ENCODE measurements around the gene INSR.

INSR gene

GRCh38 chr19:7250951-7251350 lies 43.3 kb downstream of the INSR start:
- Histone ChIP-seq H3K4me3 (ENCODE audit: low read depth in 1 of 2, low read length in 2 of 2) (no peak overlapping the region), H3K4me2 (ENCODE audit: insufficient read depth, low read length) (no peak overlapping the region), H4K20me1 (ENCODE audit: insufficient read depth, low read length) (peaks cover 8% of the 10 kb centered on the region; the same call in 1 of the 2 replicates), H3K27me3 (ENCODE audit: insufficient read depth, low read length, poor library complexity) (no peaks in the 10 kb centered on the region), H3K9ac (ENCODE audit: low read depth, low read length) (no peak overlapping the region), H3K36me3 (ENCODE audit: insufficient read depth, low read length) (no peaks in the 10 kb centered on the region), H3K27ac (ENCODE audit: low read length) (no peak overlapping the region), H3K79me2 (ENCODE audit: insufficient read depth, low read length) (peaks cover 2% of the 10 kb centered on the region; the same call in 1 of the 2 replicates), H3K9me3 (ENCODE audit: insufficient read depth, low read length, severe bottlenecking) (no peaks in the 10 kb centered on the region), H3K4me1 (ENCODE audit: insufficient read depth, low read length) (no peaks in the 10 kb centered on the region), H2AFZ (ENCODE audit: low read depth, low read length) (no peak overlapping the region)
- TF ChIP-seq EZH2 (IDR thresholded peaks at IDR 0.05; ENCODE audit: borderline replicate concordance, low read depth, low read length, severe bottlenecking) = no peak
- TF ChIP-seq CTCF (IDR thresholded peaks at IDR 0.05; ENCODE audit: borderline replicate concordance, extremely low read depth, low read length, poor library complexity, severe bottlenecking) = no peak
- DNase-seq = no peak
- ATAC-seq (ENCODE audit: insufficient read depth, low read depth) = no peak

GRCh38 chr19:7250057-7250596 lies 44.1 kb downstream of the INSR start:
- no peaks in the 10 kb centered on the region for H3K4me1 ChIP-seq (ENCODE audit: insufficient read depth, low read length)
- no peaks in the 10 kb centered on the region for H3K36me3 ChIP-seq (ENCODE audit: insufficient read depth, low read length)
- H3K27ac ChIP-seq (ENCODE audit: low read length) = no peak overlapping the region
- H3K4me2 ChIP-seq (ENCODE audit: insufficient read depth, low read length) = no peak overlapping the region
- H3K4me3 ChIP-seq (ENCODE audit: low read depth in 1 of 2, low read length in 2 of 2) = no peak overlapping the region
- TF ChIP-seq EZH2 (IDR thresholded peaks at IDR 0.05; ENCODE audit: borderline replicate concordance, low read depth, low read length, severe bottlenecking) (no peak), CTCF (IDR thresholded peaks at IDR 0.05; ENCODE audit: borderline replicate concordance, extremely low read depth, low read length, poor library complexity, severe bottlenecking) (no peak)
- no peaks in the 10 kb centered on the region for H3K27me3 ChIP-seq (ENCODE audit: insufficient read depth, low read length, poor library complexity)
- H2AFZ ChIP-seq (ENCODE audit: low read depth, low read length) = no peak overlapping the region
- peaks cover 2% of the 10 kb centered on the region; the same call in 1 of the 2 replicates for H3K79me2 ChIP-seq (ENCODE audit: insufficient read depth, low read length)
- no peak for DNase-seq
- H3K9me3 ChIP-seq (ENCODE audit: insufficient read depth, low read length, severe bottlenecking) = no peaks in the 10 kb centered on the region
- H4K20me1 ChIP-seq (ENCODE audit: insufficient read depth, low read length) = peaks cover 8% of the 10 kb centered on the region; the same call in 1 of the 2 replicates
- H3K9ac ChIP-seq (ENCODE audit: low read depth, low read length) = no peak overlapping the region
- no peak for ATAC-seq (ENCODE audit: insufficient read depth, low read depth)

- TF ChIP-seq CTCF (IDR thresholded peaks at IDR 0.05; ENCODE audit: borderline replicate concordance, extremely low read depth, low read length, poor library complexity, severe bottlenecking) (no peak), EZH2 (IDR thresholded peaks at IDR 0.05; ENCODE audit: borderline replicate concordance, low read depth, low read length, severe bottlenecking) (no peak)
- Histone ChIP-seq H3K4me1 (ENCODE audit: insufficient read depth, low read length) (no peaks in the 10 kb centered on the region), H3K27me3 (ENCODE audit: insufficient read depth, low read length, poor library complexity) (no peaks in the 10 kb centered on the region), H3K79me2 (ENCODE audit: insufficient read depth, low read length) (peaks cover 2% of the 10 kb centered on the region; the same call in 1 of the 2 replicates), H3K4me3 (ENCODE audit: low read depth in 1 of 2, low read length in 2 of 2) (no peak overlapping the region), H3K4me2 (ENCODE audit: insufficient read depth, low read length) (no peak overlapping the region), H3K27ac (ENCODE audit: low read length) (no peak overlapping the region), H3K9ac (ENCODE audit: low read depth, low read length) (no peak overlapping the region), H2AFZ (ENCODE audit: low read depth, low read length) (no peak overlapping the region), H3K9me3 (ENCODE audit: insufficient read depth, low read length, severe bottlenecking) (no peaks in the 10 kb centered on the region), H3K36me3 (ENCODE audit: insufficient read depth, low read length) (no peaks in the 10 kb centered on the region), H4K20me1 (ENCODE audit: insufficient read depth, low read length) (peaks cover 8% of the 10 kb centered on the region; the same call in 1 of the 2 replicates)
- ATAC-seq (ENCODE audit: insufficient read depth, low read depth) = no peak
- no peak for DNase-seq
Observed at GRCh38 chr19:7247155-7247554, 47.1 kb downstream of the INSR start.

All from DND-41 (cell line).